Hematopoietic multipotent progenitor cell (in vitro differentiated cells): ENCODE results near the gene GBE1. TPM values are rescaled to one million over a fixed set of nuclear protein-coding genes. Genes with fewer than 3 reads are reported as not detected.
"Not testable (repeated sequence)": the region's sequence is repeated elsewhere in the genome, so short reads cannot be mapped to it uniquely, and the experiment has no call there.

ENCODE experiments used
- DNase-seq, 3 donors: peaks; one replicate each; pipeline ENCODE4 v3.0.0-alpha.2; 2011 to 2015; ENCODE audit warnings: low read depth in 2 of 3, low spot score in 2 of 3
- total RNA-seq: library from RNA; depleted of rRNA; stranded (reverse); fragments of >200 nt; gene quantifications from one replicate; pipeline ENCODE4 v1.2.3, GENCODE V29; 2012

The GBE1 gene
- total RNA-seq, 1 donor = 13.5 TPM

DNA sequence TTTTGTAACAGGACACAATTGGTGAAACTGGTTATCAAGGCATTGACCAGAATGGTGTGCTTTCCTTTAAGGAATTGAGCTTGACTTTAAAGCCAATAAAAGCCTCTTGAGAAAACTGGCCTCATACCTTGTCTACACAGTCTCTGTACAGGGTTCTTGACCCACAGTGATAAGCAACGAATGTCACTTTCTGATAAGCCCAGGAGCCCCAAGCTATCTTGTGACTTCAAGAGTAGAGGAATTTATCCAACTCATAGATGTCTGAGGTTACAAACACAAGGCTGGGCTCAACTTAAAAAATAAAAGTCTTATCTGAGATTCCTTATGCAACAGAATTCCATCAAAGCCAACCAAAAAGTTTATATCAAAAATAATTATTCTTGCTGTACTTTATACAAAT is 212.1 kb downstream of the GBE1 start:
- no peak for DNase-seq

DNA sequence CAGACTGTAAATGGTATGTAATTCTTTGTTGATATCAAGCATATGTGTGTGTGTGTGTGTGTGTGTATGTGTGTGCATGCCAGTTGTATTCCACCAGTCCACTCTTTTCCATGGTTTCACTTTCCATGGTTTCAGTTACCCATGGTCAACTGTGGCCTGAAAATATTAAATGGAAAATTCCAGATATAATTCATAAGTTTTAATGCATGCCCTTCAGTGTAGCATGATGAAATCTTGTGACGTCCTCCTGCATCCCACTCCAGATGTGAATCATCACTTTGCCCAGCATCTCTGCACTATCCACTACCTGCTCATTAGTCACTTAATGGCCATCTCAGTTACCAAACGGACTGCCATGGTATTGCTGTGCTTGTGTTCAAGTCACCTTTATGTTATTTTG is 215.9 kb downstream of the GBE1 start:
- DNase-seq = no peak

DNA sequence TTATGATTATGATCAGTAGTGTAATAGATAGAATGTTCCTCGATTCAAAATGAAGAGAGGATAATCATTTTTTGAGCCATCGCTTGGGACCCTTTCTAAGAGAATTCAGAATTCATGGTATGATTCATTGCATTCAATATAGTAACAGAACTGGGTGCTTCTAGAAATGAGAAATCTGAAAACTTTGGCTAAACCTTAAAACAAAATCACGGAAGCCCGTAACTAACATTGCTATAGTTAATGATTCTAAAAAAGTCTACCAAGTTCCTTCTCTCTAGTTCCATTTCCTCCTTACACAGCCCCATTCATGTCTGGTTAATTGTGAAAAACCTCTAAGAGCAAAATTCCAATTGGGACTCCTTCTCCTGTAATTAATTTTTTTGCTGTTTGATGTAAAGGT is 217.1 kb downstream of the GBE1 start:
- no peak for DNase-seq

DNA sequence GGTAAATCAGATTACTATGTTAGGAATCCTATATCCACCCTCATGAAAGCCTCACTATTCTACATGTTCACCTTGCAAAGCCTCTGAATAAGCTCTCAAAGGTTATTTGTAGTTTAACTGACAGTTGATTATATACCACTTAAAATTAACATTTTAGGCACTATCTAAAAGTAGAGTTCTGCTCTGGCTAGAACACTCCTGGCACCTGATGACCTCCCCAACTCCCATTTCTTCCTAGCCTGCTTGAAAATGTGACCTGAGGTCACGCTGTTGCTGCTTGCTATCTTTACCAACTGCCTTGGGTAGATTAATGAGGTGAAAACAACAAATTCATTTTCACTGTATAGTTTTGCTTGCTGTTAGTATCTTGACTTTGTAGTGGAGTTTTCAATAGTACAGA is 220.7 kb downstream of the GBE1 start:
- no peak for DNase-seq

DNA sequence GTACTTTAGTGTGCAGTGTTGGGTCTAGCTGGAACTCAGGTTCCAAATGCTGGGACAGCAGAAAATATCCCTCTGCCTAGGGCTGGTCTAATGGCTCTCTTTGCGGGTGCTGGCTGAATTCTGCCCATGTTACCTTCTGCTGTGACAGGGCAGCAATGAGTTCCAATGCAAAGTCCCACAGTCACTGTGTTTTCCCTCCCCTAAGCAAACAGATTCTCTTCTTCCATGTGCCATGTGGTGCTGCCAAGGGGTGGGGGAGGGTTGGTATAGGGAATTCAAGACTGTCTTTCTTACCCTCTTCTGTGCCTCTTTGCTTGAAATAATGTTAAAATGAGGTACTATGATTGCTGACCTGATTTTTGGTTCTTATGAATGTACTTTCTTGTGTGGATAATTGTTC is 229.6 kb downstream of the GBE1 start:
- no peak for DNase-seq

DNA sequence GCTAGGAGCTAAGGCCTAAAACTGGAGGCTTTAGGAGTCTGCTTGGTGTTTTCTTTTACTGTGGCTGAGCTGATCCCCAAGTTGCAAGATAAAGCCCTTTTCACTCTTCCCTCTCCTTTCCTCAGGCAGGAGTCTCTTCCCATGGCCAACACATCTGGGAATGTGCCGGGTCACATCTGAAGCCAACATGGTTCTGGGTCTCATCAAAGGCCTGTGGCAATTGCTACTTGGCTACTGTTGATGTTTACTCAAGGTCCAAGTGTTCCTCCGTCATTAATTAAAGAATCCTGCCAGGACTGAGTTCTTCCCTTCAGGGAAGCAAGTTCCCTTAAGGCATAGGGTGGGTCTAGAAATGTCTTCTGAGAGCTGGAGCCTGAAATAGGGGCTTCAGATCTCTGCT is 230.2 kb downstream of the GBE1 start:
- no peak for DNase-seq

DNA sequence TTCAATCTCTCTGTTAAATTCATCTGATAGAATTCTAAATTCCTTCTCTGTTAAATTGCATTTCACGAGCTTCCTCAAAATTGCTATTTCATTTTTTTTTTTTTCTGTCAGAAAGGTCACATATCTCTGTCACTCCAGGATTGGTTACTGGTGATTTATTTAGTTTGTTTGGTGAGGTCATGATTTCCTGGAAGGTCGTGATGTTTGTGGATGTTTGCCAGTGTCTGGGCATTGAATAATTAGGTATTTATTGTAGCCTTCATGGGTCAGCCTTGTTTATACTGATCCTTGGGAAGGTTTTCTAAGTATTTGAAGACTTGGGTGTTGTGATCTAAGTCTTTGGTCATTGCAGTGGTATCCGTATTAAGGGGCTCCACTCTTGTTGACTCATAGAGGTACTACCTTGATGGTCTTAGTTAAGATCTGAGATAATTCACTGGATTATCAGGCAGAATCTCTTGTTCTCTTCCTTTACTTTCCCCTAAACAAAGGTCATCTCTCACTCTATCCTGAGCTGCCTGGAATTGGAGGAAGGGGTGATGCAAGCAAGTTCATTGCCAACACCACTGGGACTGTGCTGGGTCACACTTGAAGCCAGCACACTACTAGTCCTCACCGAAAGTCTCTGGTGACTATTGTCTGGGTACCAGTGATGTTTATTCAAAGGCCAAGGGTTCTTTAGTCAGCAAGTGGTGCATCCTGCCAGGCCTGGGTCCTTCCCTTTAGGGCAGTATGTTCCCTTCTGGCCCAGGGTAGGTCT is 231.1 kb downstream of the GBE1 start:
- no peak for DNase-seq

DNA sequence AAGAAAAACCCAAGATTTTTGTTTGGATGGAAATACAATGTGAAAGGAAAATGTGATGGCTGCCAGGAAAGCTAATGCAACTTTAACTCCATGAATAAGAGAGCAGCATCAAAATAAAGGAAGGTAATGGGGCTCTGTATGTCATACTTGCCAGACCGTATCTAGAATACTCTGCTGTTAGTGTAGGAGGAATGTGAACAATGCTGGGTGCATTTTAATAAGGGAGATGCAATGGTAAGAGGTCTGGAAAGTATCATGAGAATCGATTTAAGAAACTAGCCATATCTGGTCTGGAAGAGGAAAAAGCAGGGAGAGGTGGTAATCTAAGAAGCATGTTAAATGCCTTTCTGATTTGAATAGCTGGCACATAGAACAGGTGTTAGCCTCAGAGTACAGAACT is 239.6 kb downstream of the GBE1 start:
- no peak for DNase-seq

DNA sequence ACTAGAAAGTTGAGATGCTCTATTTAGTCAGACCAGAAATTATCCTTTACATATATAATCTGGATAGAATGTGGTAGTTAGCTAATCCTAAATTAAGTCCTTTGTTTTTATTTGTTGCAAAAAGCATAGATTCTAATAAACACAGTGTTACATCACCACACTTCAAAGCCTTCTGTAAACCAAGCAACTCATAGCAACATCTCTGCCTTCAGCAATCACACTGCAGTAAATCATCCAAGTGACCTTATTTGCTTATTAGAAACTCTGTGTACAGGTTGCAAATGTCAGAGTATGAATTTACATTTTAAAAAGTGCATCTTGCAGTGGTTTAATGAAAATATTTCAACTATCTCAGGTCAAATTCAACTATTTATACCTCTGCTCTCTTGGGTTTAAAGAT is 242.5 kb downstream of the GBE1 start:
- DNase-seq = no peak

DNA sequence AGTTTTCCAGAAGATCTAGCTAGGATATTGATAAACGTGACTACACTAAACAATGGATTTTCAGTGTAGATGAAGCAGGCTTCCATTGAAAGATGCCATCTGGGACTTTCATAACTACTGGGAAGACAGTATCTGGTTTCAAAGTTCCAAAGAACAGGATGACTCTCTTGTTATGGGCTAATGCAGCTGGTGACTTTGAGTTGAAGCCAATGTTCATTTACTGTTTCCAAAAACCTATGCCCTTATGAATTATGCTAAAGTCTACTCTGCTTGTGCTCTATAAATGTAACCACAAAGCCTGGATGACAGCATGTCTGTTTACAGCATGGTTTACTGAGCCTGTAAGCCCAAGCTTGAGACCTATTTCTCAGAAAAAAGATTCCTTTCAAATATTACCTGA is 245.4 kb downstream of the GBE1 start:
- DNase-seq = no peak

DNA sequence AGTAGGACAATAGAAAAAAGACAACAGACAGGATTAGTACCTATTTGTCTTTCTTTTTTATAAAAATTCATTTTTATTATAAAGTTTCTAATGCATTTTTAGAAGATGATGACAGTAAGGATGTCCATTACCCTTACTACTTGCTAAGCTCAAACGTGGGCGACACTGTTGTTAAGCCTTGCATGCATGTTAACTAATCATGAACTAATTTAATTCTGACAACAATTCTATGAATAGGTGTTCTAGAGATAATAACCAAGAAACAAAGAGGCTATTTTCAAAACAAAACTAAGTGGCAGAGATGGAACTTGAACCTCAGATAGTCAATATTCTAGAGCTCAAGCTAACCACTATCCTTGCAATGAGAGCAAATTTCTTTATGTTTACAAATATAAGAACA is 247.9 kb downstream of the GBE1 start:
- DNase-seq = no peak

DNA sequence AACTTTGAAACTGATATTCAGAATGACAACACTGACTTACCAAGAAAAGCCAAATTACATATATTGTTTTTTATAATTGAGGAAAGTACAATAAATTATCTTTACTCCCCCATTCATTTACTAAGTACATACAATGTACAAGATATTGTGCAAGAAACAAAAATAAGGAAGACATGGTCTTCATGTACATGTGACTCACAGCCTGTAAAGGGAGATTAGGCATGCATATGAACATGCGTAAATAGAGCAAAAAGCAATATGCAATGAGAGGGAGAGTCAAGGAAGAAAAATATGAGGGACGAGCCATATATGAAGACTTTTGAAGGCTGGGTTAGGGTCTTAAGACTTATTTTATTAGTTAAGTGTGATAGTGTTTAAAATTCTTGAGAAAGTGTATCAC is 258.4 kb downstream of the GBE1 start:
- no peak for DNase-seq

DNA sequence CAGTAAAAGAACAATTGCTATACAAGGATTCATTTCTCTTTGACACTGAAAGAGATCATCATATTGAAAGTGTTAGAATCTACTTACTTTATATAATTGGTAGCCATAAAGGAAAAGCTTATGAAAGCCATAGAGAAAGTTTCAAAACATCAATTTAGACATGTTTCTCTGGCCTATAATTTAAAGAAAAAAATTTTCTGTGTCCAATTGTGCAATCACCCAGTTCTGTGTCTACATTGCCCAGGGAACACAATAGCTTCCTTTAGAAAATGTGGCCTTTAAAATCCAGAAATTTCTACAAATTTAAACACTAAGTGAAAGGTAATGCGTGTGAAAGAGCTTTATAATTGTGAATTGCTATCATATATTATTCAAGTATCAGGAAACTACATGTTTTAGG is 259.2 kb downstream of the GBE1 start:
- no peak for DNase-seq

DNA sequence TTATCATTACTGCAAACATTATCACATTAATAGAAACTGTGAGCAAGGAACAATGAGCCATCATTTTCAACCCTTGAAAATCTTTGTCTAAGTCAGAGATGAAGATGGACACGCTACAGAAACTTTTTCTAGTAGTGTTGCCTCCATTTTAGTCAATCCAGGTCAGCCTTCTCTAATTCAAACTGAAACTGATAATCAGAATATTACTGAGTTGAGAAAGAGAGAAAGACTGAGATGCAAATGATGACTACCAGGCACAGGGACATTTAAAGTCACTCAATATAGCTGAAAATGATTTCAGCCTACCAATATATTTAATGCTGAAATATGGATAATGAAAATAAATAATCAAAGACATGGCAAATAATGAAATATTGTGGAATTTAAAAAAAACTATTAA is 261.4 kb downstream of the GBE1 start:
- no peak for DNase-seq

DNA sequence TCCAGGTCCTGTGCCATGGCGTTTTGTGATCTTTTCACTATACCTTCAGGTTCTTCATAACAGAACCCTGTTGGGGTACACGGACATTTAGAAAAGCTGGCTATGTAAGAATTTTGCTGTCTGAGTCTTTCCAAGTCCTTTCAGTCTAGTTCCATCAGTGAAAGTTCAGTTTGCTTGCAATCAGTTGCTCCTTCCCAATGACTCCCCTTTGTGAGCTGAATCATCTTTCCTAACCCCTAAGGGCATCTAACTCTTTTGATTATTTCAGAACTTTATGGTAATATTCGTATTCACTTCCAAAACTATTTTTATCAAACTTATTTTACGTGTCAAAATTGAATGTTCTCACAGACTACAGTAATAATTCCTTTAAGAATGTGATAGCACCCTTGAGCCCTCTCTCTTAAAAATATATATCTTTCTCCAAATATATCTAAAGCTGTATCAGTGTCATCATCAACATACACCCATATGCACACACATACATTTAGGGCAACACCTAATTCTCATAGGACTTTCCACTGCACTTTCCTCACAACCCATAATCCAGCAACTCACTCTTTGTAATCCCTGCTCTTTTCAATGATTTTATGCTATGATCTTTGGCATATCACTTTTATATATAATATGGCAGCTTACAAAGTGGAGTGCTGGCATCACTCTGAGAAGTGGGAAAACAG is 263.7 kb downstream of the GBE1 start:
- no peak for DNase-seq

DNA sequence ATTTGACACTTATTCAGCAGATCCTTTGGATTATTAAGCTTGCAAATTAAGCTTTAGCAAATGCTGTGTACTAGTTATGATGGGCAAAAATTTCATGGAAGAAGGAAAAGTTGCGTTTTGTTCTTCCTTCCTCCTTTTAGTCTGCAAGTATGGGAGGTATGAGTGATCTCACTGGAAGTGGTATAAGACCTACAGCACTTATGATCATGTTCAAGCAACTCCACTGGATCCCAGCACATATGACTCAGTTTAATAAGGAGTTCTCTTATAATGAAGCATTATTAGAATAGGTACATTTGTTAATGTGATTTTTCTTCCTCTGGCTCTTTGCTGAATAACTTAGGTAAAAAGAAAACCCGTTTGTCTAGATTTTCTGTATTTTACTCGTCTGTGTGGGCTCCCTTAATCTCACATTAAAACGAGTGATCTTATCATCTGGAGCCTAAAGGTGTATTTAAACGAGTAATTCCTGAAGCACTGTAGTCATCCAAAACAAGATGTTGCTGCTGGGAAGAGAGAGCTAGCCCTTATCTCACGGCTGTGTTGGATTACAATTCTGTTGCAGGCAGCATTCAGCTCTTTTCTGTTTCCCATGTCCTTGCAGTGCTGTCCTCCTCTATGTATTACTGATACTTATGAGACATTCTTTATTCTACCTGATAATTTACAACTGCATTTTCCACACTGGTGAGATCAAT is 264.9 kb downstream of the GBE1 start:
- DNase-seq = no peak

DNA sequence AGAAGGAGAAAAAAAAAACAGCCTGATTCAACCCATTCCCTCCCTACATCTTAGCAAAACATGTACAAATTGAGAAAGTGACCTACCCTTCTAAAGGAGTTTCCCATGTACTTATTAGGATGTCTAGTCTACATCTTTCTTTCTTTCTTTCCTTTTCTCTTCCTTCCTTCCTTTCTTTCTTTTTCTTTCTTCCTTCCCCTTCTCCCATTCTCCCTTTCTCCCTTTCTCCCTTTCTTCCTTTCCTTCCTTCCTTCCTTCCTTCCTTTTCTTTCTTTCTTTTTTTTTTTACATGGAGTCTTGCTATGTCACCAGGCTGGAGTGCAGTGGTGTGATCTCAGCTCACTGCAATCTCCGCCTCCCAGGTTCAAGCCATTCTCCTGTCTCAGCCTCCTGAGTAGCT is 269.0 kb downstream of the GBE1 start:
- DNase-seq = not testable (repeated sequence)

DNA sequence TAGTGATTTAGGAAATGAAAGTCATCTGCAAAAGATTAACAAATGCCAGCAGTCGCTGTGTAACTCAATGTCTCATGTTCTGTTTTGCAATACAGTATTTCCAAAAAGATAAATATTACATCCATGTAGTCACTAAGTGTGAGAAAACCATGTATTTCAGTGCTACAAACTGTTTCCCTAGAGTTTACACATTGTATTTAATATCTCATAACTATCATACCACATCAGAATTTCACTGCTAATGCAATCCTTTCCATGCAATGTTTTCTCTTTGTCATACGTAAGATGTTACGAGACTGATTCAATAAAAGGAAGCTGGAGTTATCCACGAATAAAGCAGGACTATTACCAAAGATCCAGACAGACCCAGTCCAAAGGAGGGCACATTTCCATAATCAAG is 269.4 kb downstream of the GBE1 start:
- no peak for DNase-seq

DNA sequence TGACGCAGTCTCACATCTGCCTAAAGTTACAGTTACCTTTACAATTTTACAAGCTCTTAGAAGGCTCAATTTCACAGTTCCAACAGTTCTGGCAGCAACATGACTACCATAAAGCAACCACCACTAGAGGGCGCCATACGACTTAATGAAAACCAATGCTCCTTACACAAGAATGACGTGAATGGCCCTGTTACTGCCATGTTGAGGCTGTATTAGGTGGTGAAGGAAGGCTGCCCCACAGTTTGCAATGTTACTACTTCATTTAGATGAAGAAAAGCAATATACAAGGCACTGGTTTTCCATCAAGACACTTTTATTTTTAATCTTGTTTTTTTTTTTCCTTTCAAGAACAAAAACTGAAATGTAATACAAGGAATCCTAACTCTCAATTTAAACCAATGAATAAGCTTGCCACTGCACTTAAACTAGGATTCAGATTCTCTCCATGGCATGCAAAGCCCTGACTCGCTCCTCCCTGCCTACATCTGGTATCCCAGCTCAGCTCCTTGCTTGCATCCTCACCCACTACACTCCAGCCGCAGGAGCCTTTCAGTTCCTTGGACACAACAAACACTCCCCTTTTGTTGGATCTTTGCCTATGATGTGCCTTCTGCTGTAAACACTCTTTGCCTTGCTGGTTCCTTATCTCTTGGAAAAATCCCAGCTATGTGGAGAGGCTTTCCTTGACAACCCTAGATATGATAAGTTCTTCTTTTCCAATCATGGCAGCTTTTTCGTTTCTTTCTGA is 270.7 kb downstream of the GBE1 start:
- peak; percentile 25 to 92 (median 80) for DNase-seq

DNA sequence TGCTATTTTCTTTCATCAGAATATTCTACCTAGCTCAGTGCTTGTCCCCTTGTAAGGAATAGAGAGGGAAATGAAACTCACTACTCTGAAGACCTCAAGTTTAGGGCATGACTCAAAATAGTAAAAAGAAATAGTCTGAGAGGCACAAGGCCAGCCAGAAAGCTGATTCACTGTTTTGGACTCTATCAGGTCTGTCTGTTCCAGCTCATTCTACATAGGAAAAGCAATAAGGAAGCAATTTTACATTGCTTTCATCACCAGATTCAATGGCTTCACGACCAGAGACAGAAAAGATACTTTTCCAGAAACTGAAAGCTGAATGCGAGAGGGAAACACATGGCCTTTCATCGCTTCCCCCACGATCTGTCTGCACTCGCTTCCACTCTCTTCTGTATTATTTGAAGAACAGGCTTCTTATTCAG is 276.0 kb downstream of the GBE1 start:
- DNase-seq = peak in 1 of 3 donors; percentile 44

DNA sequence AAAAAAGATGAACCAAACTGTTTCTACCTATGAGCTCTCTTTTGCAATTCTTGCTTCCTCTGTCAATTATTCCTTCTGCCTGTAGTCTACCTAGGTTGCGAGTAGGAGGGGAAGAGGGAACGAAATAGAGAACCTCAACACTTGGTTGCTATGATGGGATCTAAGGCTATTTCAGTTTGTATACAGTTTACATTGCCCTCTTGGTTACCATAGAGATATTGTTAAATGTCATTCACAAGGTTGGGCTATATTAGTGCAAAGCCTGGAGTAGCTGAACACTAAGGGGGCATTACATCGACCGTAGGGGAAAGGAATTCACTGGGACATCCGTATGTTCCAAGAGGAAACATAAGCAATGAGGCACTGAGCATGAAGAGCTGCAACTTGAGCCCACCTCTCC is 276.9 kb downstream of the GBE1 start:
- peak in 1 of 3 donors; percentile 67 for DNase-seq
